ENCODE results near the gene CRY1.

DNA sequence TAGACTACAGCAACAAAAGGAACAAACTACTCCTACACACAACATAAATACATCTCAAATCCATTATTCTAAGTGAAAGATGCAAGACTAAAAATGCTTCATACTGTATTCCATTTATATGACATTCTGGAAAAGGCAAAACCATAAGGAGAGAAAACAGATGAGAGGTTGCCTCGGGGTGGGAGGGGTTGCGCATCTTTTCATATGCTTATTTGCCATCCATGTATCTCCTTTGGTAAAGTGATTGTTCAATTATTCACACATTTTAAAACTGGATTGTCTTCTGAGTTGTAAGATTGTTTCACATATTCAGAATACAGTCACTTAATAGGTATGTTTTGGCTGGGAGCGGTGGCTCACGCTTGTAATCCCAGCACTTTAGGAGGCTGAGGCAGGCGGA lies 142.8 kb downstream of the CRY1 start:
- no peak for TF ChIP-seq POLR2A (IDR thresholded peaks at IDR 0.05; ENCODE audit: extremely low read depth, insufficient read length)
- TF ChIP-seq CTCF (IDR thresholded peaks at IDR 0.05; ENCODE audit: low read depth, low read length): no peak
- TF ChIP-seq MAX (IDR thresholded peaks at IDR 0.05; ENCODE audit: low read depth, low read length): no peak
- no peak for TF ChIP-seq MYC (IDR thresholded peaks at IDR 0.05; ENCODE audit: low read depth, low read length)

All from NB4 (cell line).